ENCODE data around the gene WDR46. TPM values are rescaled to one million over a fixed set of nuclear protein-coding genes. Genes with fewer than 3 reads are reported as not detected.

Gene WDR46
- total RNA-seq, 1 experiment from 2014 or later = 90.6 TPM

DNA sequence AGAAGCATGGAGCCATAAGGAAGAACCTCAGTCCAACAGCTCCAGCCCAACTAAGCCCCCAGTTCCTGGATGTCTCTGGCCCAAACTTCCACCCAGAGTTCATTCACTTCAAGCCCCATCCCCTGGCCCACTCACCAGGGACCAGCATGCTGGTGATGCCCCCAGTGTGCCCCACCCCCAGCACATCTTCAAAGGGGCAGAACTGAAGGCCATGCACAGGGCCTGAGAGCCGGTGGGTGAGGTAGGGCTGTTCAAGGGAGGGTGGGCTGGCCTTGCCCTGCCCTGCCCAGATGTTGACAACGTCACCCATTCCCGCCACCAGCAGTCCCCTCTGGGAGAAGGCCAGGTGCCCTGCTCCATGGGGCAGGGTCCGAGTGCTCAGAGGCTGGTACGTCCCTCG is 8.5 kb downstream of the WDR46 start:
- H3K4me1 ChIP-seq (ENCODE audit: control insufficient read depth in 1 of 2, insufficient read depth in 2 of 2, low read length in 2 of 2) = peaks cover 22 to 40% of the 10 kb centered on the region in 2 experiments
- H2AFZ ChIP-seq (ENCODE audit: low read depth, low read length, poor library complexity, severe bottlenecking) = no peak overlapping the region
- no peaks in the 10 kb centered on the region for H3K9me3 ChIP-seq (ENCODE audit: control insufficient read depth in 1 of 2, insufficient read depth in 1 of 2, low read depth in 1 of 2, low read length in 2 of 2)
- peaks cover 10% of the 10 kb centered on the region for H3K79me2 ChIP-seq (ENCODE audit: insufficient read depth, low read length)
- ATAC-seq = no peak
- no TSS peak for BruUV-seq (replicated peaks)
- no peak for DNase-seq (ENCODE audit: low read depth, low spot score)
- ChIA-PET CTCF (no interaction called here), RAD21 (ENCODE audit: low non-redundant PET in 1 of 2, low total read pairs in 2 of 2, uncharacterized antibody in 2 of 2, unreplicated experiment in 2 of 2) (no interaction called here), POLR2A (no interaction called here)
- peak overlapping the region; percentile 82 for H3K27ac ChIP-seq (ENCODE audit: low read depth, low read length)
- H3K4me3 ChIP-seq (replicated peaks in 1 of 2; ENCODE audit: low read depth in 1 of 2, low read length in 2 of 2) = no peak overlapping the region
- H3K9me2 ChIP-seq (ENCODE audit: insufficient read depth) = no peaks in the 10 kb centered on the region
- peak overlapping the region; percentile 36 for H3K9ac ChIP-seq (ENCODE audit: low read length)
- peaks cover 3% of the 10 kb centered on the region; the same call in 1 of the 2 replicates for H4K20me1 ChIP-seq (ENCODE audit: insufficient read depth)
- TF ChIP-seq EZH2phosphoT487 (IDR thresholded peaks at IDR 0.05; ENCODE audit: borderline replicate concordance) = no peak
- no peak for TF ChIP-seq FOSL1 (IDR thresholded peaks at IDR 0.05; ENCODE audit: low read depth)
- TF ChIP-seq, protein P1, sequence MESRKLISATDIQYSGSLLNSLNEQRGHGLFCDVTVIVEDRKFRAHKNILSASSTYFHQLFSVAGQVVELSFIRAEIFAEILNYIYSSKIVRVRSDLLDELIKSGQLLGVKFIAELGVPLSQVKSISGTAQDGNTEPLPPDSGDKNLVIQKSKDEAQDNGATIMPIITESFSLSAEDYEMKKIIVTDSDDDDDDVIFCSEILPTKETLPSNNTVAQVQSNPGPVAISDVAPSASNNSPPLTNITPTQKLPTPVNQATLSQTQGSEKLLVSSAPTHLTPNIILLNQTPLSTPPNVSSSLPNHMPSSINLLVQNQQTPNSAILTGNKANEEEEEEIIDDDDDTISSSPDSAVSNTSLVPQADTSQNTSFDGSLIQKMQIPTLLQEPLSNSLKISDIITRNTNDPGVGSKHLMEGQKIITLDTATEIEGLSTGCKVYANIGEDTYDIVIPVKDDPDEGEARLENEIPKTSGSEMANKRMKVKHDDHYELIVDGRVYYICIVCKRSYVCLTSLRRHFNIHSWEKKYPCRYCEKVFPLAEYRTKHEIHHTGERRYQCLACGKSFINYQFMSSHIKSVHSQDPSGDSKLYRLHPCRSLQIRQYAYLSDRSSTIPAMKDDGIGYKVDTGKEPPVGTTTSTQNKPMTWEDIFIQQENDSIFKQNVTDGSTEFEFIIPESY (IDR thresholded peaks at IDR 0.05; ENCODE audit: extremely low read depth, insufficient replicate concordance, low read length) = no peak
- TF ChIP-seq SIN3A (IDR thresholded peaks at IDR 0.05; ENCODE audit: low read depth) = no peak
- TF ChIP-seq ELF1 (IDR thresholded peaks at IDR 0.05; ENCODE audit: borderline replicate concordance, low read depth) = no peak
- TF ChIP-seq EZH2 (IDR thresholded peaks at IDR 0.05) = no peak
- TF ChIP-seq EGR1 (IDR thresholded peaks at IDR 0.05; ENCODE audit: low read depth) = no peak
- TF ChIP-seq CBX3 (IDR thresholded peaks at IDR 0.05; ENCODE audit: low read depth) = no peak
- TF ChIP-seq YY1 (IDR thresholded peaks at IDR 0.05; ENCODE audit: extremely low read depth, insufficient replicate concordance, low read depth, low read length) = no peak
- no peak for TF ChIP-seq ZNF274 (IDR thresholded peaks at IDR 0.05; ENCODE audit: low read depth, low read length)
- TF ChIP-seq, protein P2, sequence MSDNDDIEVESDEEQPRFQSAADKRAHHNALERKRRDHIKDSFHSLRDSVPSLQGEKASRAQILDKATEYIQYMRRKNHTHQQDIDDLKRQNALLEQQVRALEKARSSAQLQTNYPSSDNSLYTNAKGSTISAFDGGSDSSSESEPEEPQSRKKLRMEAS (IDR thresholded peaks at IDR 0.05) = no peak
- no peak for TF ChIP-seq TCF7L2 (IDR thresholded peaks at IDR 0.05; ENCODE audit: borderline replicate concordance, extremely low read depth, insufficient read depth, insufficient read length)
- TF ChIP-seq, protein P3, sequence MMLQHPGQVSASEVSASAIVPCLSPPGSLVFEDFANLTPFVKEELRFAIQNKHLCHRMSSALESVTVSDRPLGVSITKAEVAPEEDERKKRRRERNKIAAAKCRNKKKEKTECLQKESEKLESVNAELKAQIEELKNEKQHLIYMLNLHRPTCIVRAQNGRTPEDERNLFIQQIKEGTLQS (IDR thresholded peaks at IDR 0.05) = no peak
- TF ChIP-seq POLR2AphosphoS5 (IDR thresholded peaks at IDR 0.05; ENCODE audit: low read depth, low read length) = no peak
- no peak for TF ChIP-seq JUND (IDR thresholded peaks at IDR 0.05)
- TF ChIP-seq, protein P4, sequence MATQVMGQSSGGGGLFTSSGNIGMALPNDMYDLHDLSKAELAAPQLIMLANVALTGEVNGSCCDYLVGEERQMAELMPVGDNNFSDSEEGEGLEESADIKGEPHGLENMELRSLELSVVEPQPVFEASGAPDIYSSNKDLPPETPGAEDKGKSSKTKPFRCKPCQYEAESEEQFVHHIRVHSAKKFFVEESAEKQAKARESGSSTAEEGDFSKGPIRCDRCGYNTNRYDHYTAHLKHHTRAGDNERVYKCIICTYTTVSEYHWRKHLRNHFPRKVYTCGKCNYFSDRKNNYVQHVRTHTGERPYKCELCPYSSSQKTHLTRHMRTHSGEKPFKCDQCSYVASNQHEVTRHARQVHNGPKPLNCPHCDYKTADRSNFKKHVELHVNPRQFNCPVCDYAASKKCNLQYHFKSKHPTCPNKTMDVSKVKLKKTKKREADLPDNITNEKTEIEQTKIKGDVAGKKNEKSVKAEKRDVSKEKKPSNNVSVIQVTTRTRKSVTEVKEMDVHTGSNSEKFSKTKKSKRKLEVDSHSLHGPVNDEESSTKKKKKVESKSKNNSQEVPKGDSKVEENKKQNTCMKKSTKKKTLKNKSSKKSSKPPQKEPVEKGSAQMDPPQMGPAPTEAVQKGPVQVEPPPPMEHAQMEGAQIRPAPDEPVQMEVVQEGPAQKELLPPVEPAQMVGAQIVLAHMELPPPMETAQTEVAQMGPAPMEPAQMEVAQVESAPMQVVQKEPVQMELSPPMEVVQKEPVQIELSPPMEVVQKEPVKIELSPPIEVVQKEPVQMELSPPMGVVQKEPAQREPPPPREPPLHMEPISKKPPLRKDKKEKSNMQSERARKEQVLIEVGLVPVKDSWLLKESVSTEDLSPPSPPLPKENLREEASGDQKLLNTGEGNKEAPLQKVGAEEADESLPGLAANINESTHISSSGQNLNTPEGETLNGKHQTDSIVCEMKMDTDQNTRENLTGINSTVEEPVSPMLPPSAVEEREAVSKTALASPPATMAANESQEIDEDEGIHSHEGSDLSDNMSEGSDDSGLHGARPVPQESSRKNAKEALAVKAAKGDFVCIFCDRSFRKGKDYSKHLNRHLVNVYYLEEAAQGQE (IDR thresholded peaks at IDR 0.05; ENCODE audit: low read depth) = no peak
- no peak for TF ChIP-seq CEBPB (IDR thresholded peaks at IDR 0.05; ENCODE audit: low read depth)
- no peak for TF ChIP-seq RAD21 (IDR thresholded peaks at IDR 0.05; ENCODE audit: low read depth)
- no peak for TF ChIP-seq SP1 (IDR thresholded peaks at IDR 0.05; ENCODE audit: low read depth)
- TF ChIP-seq ZFX (IDR thresholded peaks at IDR 0.05) = no peak
- intact Hi-C loops (cut with micrococcal nuclease) = loop anchor here (1.0 kb wide), 1 partner anchor 127 kb away; no protein-coding TSS in a partner anchor
- H3K4me2 ChIP-seq (ENCODE audit: low read length) = peak overlapping the region; percentile 30; the same call in 1 of the 2 replicates
- peaks cover 22 to 43% of the 10 kb centered on the region in 2 experiments; a peak in 3 of 4 replicates for H3K36me3 ChIP-seq (ENCODE audit: control insufficient read depth in 1 of 2, insufficient read depth in 2 of 2, low read length in 2 of 2)
- H3K27me3 ChIP-seq (ENCODE audit: insufficient read depth, low read length) = no peaks in the 10 kb centered on the region

All from HCT116 (cell line).